ENCODE data around the gene LIMS3. TPM values are rescaled to one million over a fixed set of nuclear protein-coding genes. Genes with fewer than 3 reads are reported as not detected.
"Not testable (repeated sequence)": the region's sequence is repeated elsewhere in the genome, so short reads cannot be mapped to it uniquely, and the experiment has no call there.

The LIMS3 gene
- total RNA-seq, 1 donor from 2014 or later = 7.1 TPM

- H3K4me1 ChIP-seq (ENCODE audit: insufficient read depth, low read length); H3K79me2 ChIP-seq (ENCODE audit: insufficient read depth, low read length); H3K27ac ChIP-seq (ENCODE audit: low read depth, low read length); H3K36me3 Mint-ChIP-seq (ENCODE audit: low read depth, unreplicated experiment); H3K9me3 ChIP-seq (ENCODE audit: insufficient read depth, low read depth, low read length); H3K27ac Mint-ChIP-seq (ENCODE audit: unreplicated experiment); H3K4me1 Mint-ChIP-seq (ENCODE audit: low read depth, unreplicated experiment); H3K9me3 Mint-ChIP-seq (ENCODE audit: unreplicated experiment); H3K36me3 ChIP-seq (ENCODE audit: insufficient read depth, low read length); H3K27me3 ChIP-seq (ENCODE audit: insufficient read depth, low read length); H3K27me3 Mint-ChIP-seq (ENCODE audit: low read depth, unreplicated experiment); H2AFZ ChIP-seq (ENCODE audit: low read depth, low read length); FAIRE-seq; H4K20me1 ChIP-seq (ENCODE audit: insufficient read depth, low read length); H3K4me3 Mint-ChIP-seq (ENCODE audit: unreplicated experiment); H3K4me2 ChIP-seq (ENCODE audit: low read length); H3K9ac ChIP-seq (ENCODE audit: low read length); H3K4me3 ChIP-seq (ENCODE audit: insufficient read depth, low read depth, low read length); DNase-seq (ENCODE audit: low read depth): not testable (repeated sequence)
These were observed 7.5 kb upstream of the LIMS3 start for GRCh38 chr2:109891024-109891423.

GRCh38 chr2:109893736-109894135 is 4.8 kb upstream of the LIMS3 start:
- not testable (repeated sequence) for H3K4me3 ChIP-seq (ENCODE audit: insufficient read depth, low read depth, low read length); H3K9me3 ChIP-seq (ENCODE audit: insufficient read depth, low read depth, low read length); H3K4me1 Mint-ChIP-seq (ENCODE audit: low read depth, unreplicated experiment); H3K4me2 ChIP-seq (ENCODE audit: low read length); H3K27me3 Mint-ChIP-seq (ENCODE audit: low read depth, unreplicated experiment); H3K27me3 ChIP-seq (ENCODE audit: insufficient read depth, low read length); H3K36me3 ChIP-seq (ENCODE audit: insufficient read depth, low read length); H3K4me3 Mint-ChIP-seq (ENCODE audit: unreplicated experiment); H3K79me2 ChIP-seq (ENCODE audit: insufficient read depth, low read length); DNase-seq (ENCODE audit: low read depth); H3K27ac ChIP-seq (ENCODE audit: low read depth, low read length); H3K9me3 Mint-ChIP-seq (ENCODE audit: unreplicated experiment); H3K36me3 Mint-ChIP-seq (ENCODE audit: low read depth, unreplicated experiment); H3K9ac ChIP-seq (ENCODE audit: low read length); H3K4me1 ChIP-seq (ENCODE audit: insufficient read depth, low read length); FAIRE-seq; H3K27ac Mint-ChIP-seq (ENCODE audit: unreplicated experiment); H4K20me1 ChIP-seq (ENCODE audit: insufficient read depth, low read length); H2AFZ ChIP-seq (ENCODE audit: low read depth, low read length)

- not testable (repeated sequence) for H3K36me3 Mint-ChIP-seq (ENCODE audit: low read depth, unreplicated experiment); H3K4me1 Mint-ChIP-seq (ENCODE audit: low read depth, unreplicated experiment); H3K27ac Mint-ChIP-seq (ENCODE audit: unreplicated experiment); H4K20me1 ChIP-seq (ENCODE audit: insufficient read depth, low read length); H3K4me1 ChIP-seq (ENCODE audit: insufficient read depth, low read length); DNase-seq (ENCODE audit: low read depth); H3K9me3 ChIP-seq (ENCODE audit: insufficient read depth, low read depth, low read length); H2AFZ ChIP-seq (ENCODE audit: low read depth, low read length); H3K4me2 ChIP-seq (ENCODE audit: low read length); FAIRE-seq; H3K79me2 ChIP-seq (ENCODE audit: insufficient read depth, low read length); H3K27me3 Mint-ChIP-seq (ENCODE audit: low read depth, unreplicated experiment); H3K36me3 ChIP-seq (ENCODE audit: insufficient read depth, low read length); H3K9ac ChIP-seq (ENCODE audit: low read length); H3K27ac ChIP-seq (ENCODE audit: low read depth, low read length); H3K4me3 ChIP-seq (ENCODE audit: insufficient read depth, low read depth, low read length); H3K9me3 Mint-ChIP-seq (ENCODE audit: unreplicated experiment); H3K27me3 ChIP-seq (ENCODE audit: insufficient read depth, low read length); H3K4me3 Mint-ChIP-seq (ENCODE audit: unreplicated experiment)
These were observed 4.3 kb upstream of the LIMS3 start for GRCh38 chr2:109894141-109894540.

GRCh38 chr2:109895090-109895869 is 3.2 kb upstream of the LIMS3 start:
- H3K9me3 Mint-ChIP-seq (ENCODE audit: unreplicated experiment); H3K9me3 ChIP-seq (ENCODE audit: insufficient read depth, low read depth, low read length); DNase-seq (ENCODE audit: low read depth); H3K27ac ChIP-seq (ENCODE audit: low read depth, low read length); H2AFZ ChIP-seq (ENCODE audit: low read depth, low read length); H3K79me2 ChIP-seq (ENCODE audit: insufficient read depth, low read length); H3K27me3 Mint-ChIP-seq (ENCODE audit: low read depth, unreplicated experiment); H3K27ac Mint-ChIP-seq (ENCODE audit: unreplicated experiment); H3K36me3 ChIP-seq (ENCODE audit: insufficient read depth, low read length); H3K4me1 ChIP-seq (ENCODE audit: insufficient read depth, low read length); H4K20me1 ChIP-seq (ENCODE audit: insufficient read depth, low read length); FAIRE-seq; H3K4me2 ChIP-seq (ENCODE audit: low read length); H3K27me3 ChIP-seq (ENCODE audit: insufficient read depth, low read length); H3K4me3 ChIP-seq (ENCODE audit: insufficient read depth, low read depth, low read length); H3K4me3 Mint-ChIP-seq (ENCODE audit: unreplicated experiment); H3K36me3 Mint-ChIP-seq (ENCODE audit: low read depth, unreplicated experiment); H3K4me1 Mint-ChIP-seq (ENCODE audit: low read depth, unreplicated experiment); H3K9ac ChIP-seq (ENCODE audit: low read length): not testable (repeated sequence)

- H3K27ac Mint-ChIP-seq (ENCODE audit: unreplicated experiment); H3K9me3 ChIP-seq (ENCODE audit: insufficient read depth, low read depth, low read length); H3K36me3 ChIP-seq (ENCODE audit: insufficient read depth, low read length); H3K9me3 Mint-ChIP-seq (ENCODE audit: unreplicated experiment); H4K20me1 ChIP-seq (ENCODE audit: insufficient read depth, low read length); H3K4me1 Mint-ChIP-seq (ENCODE audit: low read depth, unreplicated experiment); H3K4me3 ChIP-seq (ENCODE audit: insufficient read depth, low read depth, low read length); H3K27ac ChIP-seq (ENCODE audit: low read depth, low read length); H3K27me3 ChIP-seq (ENCODE audit: insufficient read depth, low read length); H3K4me2 ChIP-seq (ENCODE audit: low read length); H3K9ac ChIP-seq (ENCODE audit: low read length); H2AFZ ChIP-seq (ENCODE audit: low read depth, low read length); H3K79me2 ChIP-seq (ENCODE audit: insufficient read depth, low read length); H3K27me3 Mint-ChIP-seq (ENCODE audit: low read depth, unreplicated experiment); H3K36me3 Mint-ChIP-seq (ENCODE audit: low read depth, unreplicated experiment); H3K4me3 Mint-ChIP-seq (ENCODE audit: unreplicated experiment); DNase-seq (ENCODE audit: low read depth); H3K4me1 ChIP-seq (ENCODE audit: insufficient read depth, low read length); FAIRE-seq: not testable (repeated sequence)
These were observed 2.3 kb upstream of the LIMS3 start for GRCh38 chr2:109896212-109896611.

- not testable (repeated sequence) for H4K20me1 ChIP-seq (ENCODE audit: insufficient read depth, low read length); DNase-seq (ENCODE audit: low read depth); H3K79me2 ChIP-seq (ENCODE audit: insufficient read depth, low read length); H3K4me3 Mint-ChIP-seq (ENCODE audit: unreplicated experiment); H3K27ac ChIP-seq (ENCODE audit: low read depth, low read length); H3K9me3 Mint-ChIP-seq (ENCODE audit: unreplicated experiment); H3K4me3 ChIP-seq (ENCODE audit: insufficient read depth, low read depth, low read length); H2AFZ ChIP-seq (ENCODE audit: low read depth, low read length); H3K27me3 Mint-ChIP-seq (ENCODE audit: low read depth, unreplicated experiment); H3K4me1 Mint-ChIP-seq (ENCODE audit: low read depth, unreplicated experiment); H3K9me3 ChIP-seq (ENCODE audit: insufficient read depth, low read depth, low read length); H3K9ac ChIP-seq (ENCODE audit: low read length); H3K4me1 ChIP-seq (ENCODE audit: insufficient read depth, low read length); H3K27ac Mint-ChIP-seq (ENCODE audit: unreplicated experiment); H3K27me3 ChIP-seq (ENCODE audit: insufficient read depth, low read length); H3K36me3 ChIP-seq (ENCODE audit: insufficient read depth, low read length); H3K4me2 ChIP-seq (ENCODE audit: low read length); FAIRE-seq; H3K36me3 Mint-ChIP-seq (ENCODE audit: low read depth, unreplicated experiment)
These were observed 573 bp upstream of the LIMS3 start for GRCh38 chr2:109897769-109898461.
